K562 (cell line): ENCODE measurements around the gene ECI2. TPM values are rescaled to one million over a fixed set of nuclear protein-coding genes. Genes with fewer than 3 reads are reported as not detected.

Experiments
- ATAC-seq: fragments of 200-7000 bp; cut with Tn5 transposase; 3 replicates; pipeline ENCODE4 v1.9.1; 2020; ENCODE audit warnings: moderate library complexity
- BruUV-seq: library from RNA; stranded (reverse); fragments of 400-500 nt; replicated peaks from 2 replicates; lab custom pipeline; 2021; lab: Mats Ljungman, UMichigan
- CTCF ChIA-PET: fragments of 300-600 bp; formaldehyde crosslinking; extraction: SDS; loops from one replicate; lab custom pipeline; 2021; ENCODE audit warnings: low intra/inter-chr PET ratio; lab: Yijun Ruan, JAX
- POLR2A ChIA-PET: fragments of 300-600, 350-650 bp; sonication (Branson Sonifier 250); formaldehyde crosslinking; extraction: SDS; loops from one replicate; lab custom pipeline; 2021; ENCODE audit warnings: antibody characterized with exemption, inconsistent platforms; lab: Yijun Ruan, JAX
- DNase-seq, 4 experiments: peaks; one replicate each; pipeline versions ENCODE4 v3.0.0 to v3.0.0-alpha.2; 2011 to 2018; ENCODE audit warnings: low spot score in 3 of 4, mixed read lengths in 3 of 4; ENCODE audit errors: extremely low read depth in 1 of 4
- FAIRE-seq: peaks from 2 replicates; lab custom pipeline; 2011; peaks lifted over from hg19 to GRCh38; lab: Jason Lieb, UNC
- H2AFZ ChIP-seq: 2 replicates; pipeline ENCODE4 v1.6.0; 2011; ENCODE audit warnings: low read depth, low read length, control low read depth, inconsistent platforms
- H3K27ac ChIP-seq: fragments of 200-600 bp; 3 replicates; pipeline ENCODE4 v1.8.0; 2011; ENCODE audit warnings: low read depth, mild to moderate bottlenecking, control low read depth, inconsistent platforms, low read length, moderate library complexity, mixed read lengths; ENCODE audit errors: extremely low read depth
- H3K27me3 ChIP-seq, 2 experiments: fragments of 300-600 bp in 1 of 2; 2 replicates in 1 of 2; 3 replicates in 1 of 2; pipeline versions ENCODE4 v1.6.0 to v1.8.0; 2011; ENCODE audit warnings: inconsistent platforms in 2 of 2, low read length in 2 of 2, mild to moderate bottlenecking in 1 of 2, mixed read lengths in 1 of 2, moderate library complexity in 1 of 2; ENCODE audit not compliant: control insufficient read depth in 2 of 2, insufficient read depth in 2 of 2
- H3K36me3 ChIP-seq: fragments of 300-600 bp; 3 replicates; pipeline ENCODE4 v1.8.0; 2011; ENCODE audit warnings: mild to moderate bottlenecking, low read length, inconsistent platforms; ENCODE audit not compliant: control insufficient read depth, insufficient read depth
- H3K4me1 ChIP-seq, 2 experiments: fragments of 200-600 bp in 1 of 2; replicated peaks in 1 of 2; 2 replicates in 1 of 2; 3 replicates in 1 of 2; pipeline versions ENCODE4 v1.5.1 to v1.8.0; 2011; ENCODE audit warnings: inconsistent platforms in 2 of 2, low read length in 2 of 2, mild to moderate bottlenecking in 1 of 2, mixed read lengths in 1 of 2, moderate library complexity in 1 of 2; ENCODE audit not compliant: control insufficient read depth in 2 of 2, insufficient read depth in 2 of 2
- H3K4me2 ChIP-seq: 2 replicates; pipeline ENCODE4 v1.6.1; 2011; ENCODE audit warnings: low read length, control low read depth, inconsistent platforms, mixed read lengths; ENCODE audit not compliant: insufficient read depth
- H3K4me3 ChIP-seq: fragments of 200-600 bp; sonication (generic), shearing (Covaris generic); 2 replicates; pipeline ENCODE4 v1.5.1; 2016; ENCODE audit warnings: control low read depth, inconsistent platforms
- H3K79me2 ChIP-seq: fragments of 200-600 bp; 3 replicates; pipeline ENCODE4 v1.8.0; 2011; ENCODE audit warnings: low read length, inconsistent platforms; ENCODE audit not compliant: control insufficient read depth, insufficient read depth
- H3K9ac ChIP-seq, 2 experiments: 2 replicates each; pipeline versions ENCODE4 v1.6.0 to v1.6.1; 2011; ENCODE audit warnings: low read depth in 2 of 2, low read length in 2 of 2, control low read depth in 1 of 2, inconsistent platforms in 1 of 2, mild to moderate bottlenecking in 1 of 2, mixed read lengths in 1 of 2; ENCODE audit not compliant: insufficient read depth in 1 of 2
- H3K9me1 ChIP-seq: one replicate; pipeline ENCODE4 v1.6.0; 2011; ENCODE audit warnings: inconsistent platforms, mild to moderate bottlenecking, low read length, moderate library complexity; ENCODE audit not compliant: control insufficient read depth, insufficient read depth
- H3K9me3 ChIP-seq: replicated peaks from 2 replicates; pipeline ENCODE4 v1.5.1; 2011; ENCODE audit warnings: low read depth, low read length, inconsistent platforms; ENCODE audit not compliant: control insufficient read depth, insufficient read depth
- H4K20me1 ChIP-seq: replicated peaks from 2 replicates; pipeline ENCODE4 v1.6.1; 2011; ENCODE audit warnings: low read length, inconsistent platforms, mixed read lengths; ENCODE audit not compliant: control insufficient read depth, insufficient read depth
- WGBS: fragments of 100-300 bp; shearing (Covaris generic); methylation state at CpG from one replicate; pipeline ENCODE4 v1.1.6; 2016; ENCODE audit warnings: low coverage, mixed read lengths; ENCODE audit not compliant: insufficient coverage; ENCODE audit errors: missing lambda C conversion rate; 5-methylcytosine and 5-hydroxymethylcytosine counted together
- in situ Hi-C: fragments of 300-500 bp; cut with MboI; formaldehyde crosslinking; loops from 4 replicates; pipeline ENCODE4 v1.15.0; 2018; ENCODE audit warnings: inconsistent platforms, mixed read lengths
- intact Hi-C: fragments of 100-400 bp; cut with micrococcal nuclease; formaldehyde crosslinking; loops from 2 replicates; pipeline ENCODE4 v1.14.2; 2022
- polyA plus RNA-seq, 8 experiments: library from polyadenylated mRNA; depleted of rRNA in 4 of 8; stranded (reverse) in 5 of 8; unstranded in 3 of 8; fragments of >200 nt; fragmentation: Nextera tagmentation in 2 of 8; fragmentation: Illumina TruSeq in 1 of 8; extraction: Ambion mirVana in 2 of 8; extraction: Trizol in 1 of 8; gene quantifications; 2 replicates each; pipeline versions ENCODE4 v1.2.1 to v1.2.3, GENCODE V29; 2011 to 2014; ENCODE audit warnings: inconsistent platforms in 1 of 8, missing spikeins in 1 of 8
- total RNA-seq, 7 experiments: library from RNA; depleted of rRNA in 6 of 7; stranded (reverse); fragments of >200 nt in 6 of 7; fragmentation: Illumina TruSeq in 2 of 7; extraction: Trizol in 2 of 7; gene quantifications; 2 replicates each; pipeline versions ENCODE4 v1.2.1 to v1.2.3, GENCODE V29; 2011 to 2021; ENCODE audit warnings: low replicate concordance in 1 of 7
- TF ChIP-seq, protein P1 (sequence below): sonication (generic); formaldehyde crosslinking; IDR thresholded peaks from 2 replicates; pipeline ENCODE4 v1.8.0; 2023; ENCODE audit warnings: missing genetic modification reagents, mild to moderate bottlenecking, borderline replicate concordance
- TF ChIP-seq, protein P2 (sequence below): fragments of 250-450 bp; sonication (Bioruptor Pico); IDR thresholded peaks from 2 replicates; pipeline ENCODE4 v1.8.0; 2022; ENCODE audit warnings: moderate library complexity, mild to moderate bottlenecking, inconsistent platforms
- TF ChIP-seq, protein P3 (sequence below): fragments of 250-450 bp; sonication (Bioruptor Pico); IDR thresholded peaks from 2 replicates; pipeline ENCODE4 v1.4.0; 2020

ECI2 gene
- total and polyA plus RNA-seq, 9 of the 15 experiments (the other 6 are each of a cell fraction or from before 2014, with no cell fraction given), result 80.7 to 377 (median 142) TPM

DNA sequence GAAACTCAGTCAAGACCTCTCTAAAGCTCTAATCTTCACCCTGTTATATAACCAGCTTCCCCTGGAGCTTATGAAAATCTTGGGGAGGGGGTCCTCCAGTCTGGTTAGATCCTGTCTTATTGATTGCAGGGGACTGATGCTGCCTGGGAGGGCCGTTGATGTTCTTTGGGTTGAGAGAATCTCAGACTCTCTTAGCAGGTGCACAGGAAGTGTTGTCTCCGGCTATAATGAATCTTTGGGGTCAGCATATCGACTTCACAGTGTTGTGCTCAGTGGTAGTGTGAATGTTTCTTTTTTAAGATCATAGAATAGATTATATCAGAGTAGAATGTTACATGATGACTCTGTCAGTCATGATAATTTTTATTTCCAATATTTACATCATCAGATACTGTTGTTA lies 2.8 kb upstream of the ECI2 start:
- POLR2A ChIA-PET, result interaction anchor here (2.0 kb wide), 1 partner anchor 8 kb away, joined by 5 read pairs; no protein-coding TSS in a partner anchor
- TF ChIP-seq, protein P1, sequence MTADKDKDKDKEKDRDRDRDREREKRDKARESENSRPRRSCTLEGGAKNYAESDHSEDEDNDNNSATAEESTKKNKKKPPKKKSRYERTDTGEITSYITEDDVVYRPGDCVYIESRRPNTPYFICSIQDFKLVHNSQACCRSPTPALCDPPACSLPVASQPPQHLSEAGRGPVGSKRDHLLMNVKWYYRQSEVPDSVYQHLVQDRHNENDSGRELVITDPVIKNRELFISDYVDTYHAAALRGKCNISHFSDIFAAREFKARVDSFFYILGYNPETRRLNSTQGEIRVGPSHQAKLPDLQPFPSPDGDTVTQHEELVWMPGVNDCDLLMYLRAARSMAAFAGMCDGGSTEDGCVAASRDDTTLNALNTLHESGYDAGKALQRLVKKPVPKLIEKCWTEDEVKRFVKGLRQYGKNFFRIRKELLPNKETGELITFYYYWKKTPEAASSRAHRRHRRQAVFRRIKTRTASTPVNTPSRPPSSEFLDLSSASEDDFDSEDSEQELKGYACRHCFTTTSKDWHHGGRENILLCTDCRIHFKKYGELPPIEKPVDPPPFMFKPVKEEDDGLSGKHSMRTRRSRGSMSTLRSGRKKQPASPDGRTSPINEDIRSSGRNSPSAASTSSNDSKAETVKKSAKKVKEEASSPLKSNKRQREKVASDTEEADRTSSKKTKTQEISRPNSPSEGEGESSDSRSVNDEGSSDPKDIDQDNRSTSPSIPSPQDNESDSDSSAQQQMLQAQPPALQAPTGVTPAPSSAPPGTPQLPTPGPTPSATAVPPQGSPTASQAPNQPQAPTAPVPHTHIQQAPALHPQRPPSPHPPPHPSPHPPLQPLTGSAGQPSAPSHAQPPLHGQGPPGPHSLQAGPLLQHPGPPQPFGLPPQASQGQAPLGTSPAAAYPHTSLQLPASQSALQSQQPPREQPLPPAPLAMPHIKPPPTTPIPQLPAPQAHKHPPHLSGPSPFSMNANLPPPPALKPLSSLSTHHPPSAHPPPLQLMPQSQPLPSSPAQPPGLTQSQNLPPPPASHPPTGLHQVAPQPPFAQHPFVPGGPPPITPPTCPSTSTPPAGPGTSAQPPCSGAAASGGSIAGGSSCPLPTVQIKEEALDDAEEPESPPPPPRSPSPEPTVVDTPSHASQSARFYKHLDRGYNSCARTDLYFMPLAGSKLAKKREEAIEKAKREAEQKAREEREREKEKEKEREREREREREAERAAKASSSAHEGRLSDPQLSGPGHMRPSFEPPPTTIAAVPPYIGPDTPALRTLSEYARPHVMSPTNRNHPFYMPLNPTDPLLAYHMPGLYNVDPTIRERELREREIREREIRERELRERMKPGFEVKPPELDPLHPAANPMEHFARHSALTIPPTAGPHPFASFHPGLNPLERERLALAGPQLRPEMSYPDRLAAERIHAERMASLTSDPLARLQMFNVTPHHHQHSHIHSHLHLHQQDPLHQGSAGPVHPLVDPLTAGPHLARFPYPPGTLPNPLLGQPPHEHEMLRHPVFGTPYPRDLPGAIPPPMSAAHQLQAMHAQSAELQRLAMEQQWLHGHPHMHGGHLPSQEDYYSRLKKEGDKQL, result no peak
- TF ChIP-seq, protein P2, sequence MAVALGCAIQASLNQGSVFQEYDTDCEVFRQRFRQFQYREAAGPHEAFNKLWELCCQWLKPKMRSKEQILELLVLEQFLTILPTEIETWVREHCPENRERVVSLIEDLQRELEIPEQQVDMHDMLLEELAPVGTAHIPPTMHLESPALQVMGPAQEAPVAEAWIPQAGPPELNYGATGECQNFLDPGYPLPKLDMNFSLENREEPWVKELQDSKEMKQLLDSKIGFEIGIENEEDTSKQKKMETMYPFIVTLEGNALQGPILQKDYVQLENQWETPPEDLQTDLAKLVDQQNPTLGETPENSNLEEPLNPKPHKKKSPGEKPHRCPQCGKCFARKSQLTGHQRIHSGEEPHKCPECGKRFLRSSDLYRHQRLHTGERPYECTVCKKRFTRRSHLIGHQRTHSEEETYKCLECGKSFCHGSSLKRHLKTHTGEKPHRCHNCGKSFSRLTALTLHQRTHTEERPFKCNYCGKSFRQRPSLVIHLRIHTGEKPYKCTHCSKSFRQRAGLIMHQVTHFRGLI (CRISPR knock-in tag), result no peak
- TF ChIP-seq, protein P3, sequence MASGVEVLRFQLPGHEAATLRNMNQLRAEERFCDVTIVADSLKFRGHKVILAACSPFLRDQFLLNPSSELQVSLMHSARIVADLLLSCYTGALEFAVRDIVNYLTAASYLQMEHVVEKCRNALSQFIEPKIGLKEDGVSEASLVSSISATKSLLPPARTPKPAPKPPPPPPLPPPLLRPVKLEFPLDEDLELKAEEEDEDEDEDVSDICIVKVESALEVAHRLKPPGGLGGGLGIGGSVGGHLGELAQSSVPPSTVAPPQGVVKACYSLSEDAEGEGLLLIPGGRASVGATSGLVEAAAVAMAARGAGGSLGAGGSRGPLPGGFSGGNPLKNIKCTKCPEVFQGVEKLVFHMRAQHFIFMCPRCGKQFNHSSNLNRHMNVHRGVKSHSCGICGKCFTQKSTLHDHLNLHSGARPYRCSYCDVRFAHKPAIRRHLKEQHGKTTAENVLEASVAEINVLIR (CRISPR knock-in tag), result no peak
- intact Hi-C loops, result loop anchor here (5.0 kb wide), 1 partner anchor 81 kb away; no protein-coding TSS in a partner anchor
- Histone ChIP-seq H3K36me3 (peaks cover 4% of the 10 kb centered on the region; the same call in 1 of the 3 replicates), H4K20me1 (no peaks in the 10 kb centered on the region), H3K9ac (no peak overlapping the region), H3K79me2 (peaks cover 21% of the 10 kb centered on the region), H3K27ac (no peak overlapping the region), H3K4me3 (no peak overlapping the region), H3K27me3 (no peaks in the 10 kb centered on the region), H2AFZ (peak overlapping the region; percentile 68; the same call in 1 of the 2 replicates), H3K9me1 (no peaks in the 10 kb centered on the region), H3K4me1 (peaks cover 9 to 14% of the 10 kb centered on the region in 2 experiments; a peak in 4 of 5 replicates), H3K4me2 (no peak overlapping the region), H3K9me3 (no peaks in the 10 kb centered on the region)
- no TSS peak for BruUV-seq
- in situ Hi-C loops, result no loop called here
- ATAC-seq (no peak), DNase-seq (no peak), FAIRE-seq (no peak)
- 57% methylated on average over 3 of the region's 3 CpGs for WGBS
- CTCF ChIA-PET, result no interaction called here
